GM12873 (cell line): ENCODE data around the gene APEX2.

Experiments used
- TF ChIP-seq, protein P1 (sequence below): IDR thresholded peaks from 2 replicates; pipeline ENCODE4 v1.5.1; 2012; ENCODE audit warnings: low read depth, mild to moderate bottlenecking, moderate library complexity, low read length, control low read depth; ENCODE audit not compliant: insufficient read depth; ENCODE audit errors: missing control alignments

APEX2 gene

DNA sequence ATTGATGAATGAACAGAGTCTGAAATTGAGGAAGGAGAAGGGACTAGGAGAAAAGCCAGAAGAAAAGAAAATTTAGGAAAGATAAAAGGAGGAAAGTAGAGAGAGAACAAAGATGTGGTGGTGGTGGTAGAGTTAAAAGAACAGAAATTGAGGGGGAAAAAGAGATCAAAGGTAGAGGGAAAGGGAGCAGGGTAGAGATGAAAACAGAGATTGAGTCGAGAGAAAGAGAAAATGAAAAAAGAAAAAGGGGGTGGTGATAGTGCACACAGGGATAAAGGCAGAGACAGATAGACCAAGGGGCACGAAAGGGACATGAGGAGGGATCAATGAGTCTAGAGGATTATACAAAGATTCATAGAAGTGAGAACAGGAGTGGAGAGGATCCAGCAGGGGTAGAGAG is 26.7 kb downstream of the APEX2 start:
- TF ChIP-seq, protein P1, sequence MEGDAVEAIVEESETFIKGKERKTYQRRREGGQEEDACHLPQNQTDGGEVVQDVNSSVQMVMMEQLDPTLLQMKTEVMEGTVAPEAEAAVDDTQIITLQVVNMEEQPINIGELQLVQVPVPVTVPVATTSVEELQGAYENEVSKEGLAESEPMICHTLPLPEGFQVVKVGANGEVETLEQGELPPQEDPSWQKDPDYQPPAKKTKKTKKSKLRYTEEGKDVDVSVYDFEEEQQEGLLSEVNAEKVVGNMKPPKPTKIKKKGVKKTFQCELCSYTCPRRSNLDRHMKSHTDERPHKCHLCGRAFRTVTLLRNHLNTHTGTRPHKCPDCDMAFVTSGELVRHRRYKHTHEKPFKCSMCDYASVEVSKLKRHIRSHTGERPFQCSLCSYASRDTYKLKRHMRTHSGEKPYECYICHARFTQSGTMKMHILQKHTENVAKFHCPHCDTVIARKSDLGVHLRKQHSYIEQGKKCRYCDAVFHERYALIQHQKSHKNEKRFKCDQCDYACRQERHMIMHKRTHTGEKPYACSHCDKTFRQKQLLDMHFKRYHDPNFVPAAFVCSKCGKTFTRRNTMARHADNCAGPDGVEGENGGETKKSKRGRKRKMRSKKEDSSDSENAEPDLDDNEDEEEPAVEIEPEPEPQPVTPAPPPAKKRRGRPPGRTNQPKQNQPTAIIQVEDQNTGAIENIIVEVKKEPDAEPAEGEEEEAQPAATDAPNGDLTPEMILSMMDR: no peak

- TF ChIP-seq, protein P1: no peak
These were observed 27.9 kb downstream of the APEX2 start for GRCh38 chrX:55028040-55028439.

GRCh38 chrX:55028611-55029010 is 28.4 kb downstream of the APEX2 start:
- TF ChIP-seq, protein P1: no peak

- TF ChIP-seq, protein P1: no peak
These were observed 29.1 kb downstream of the APEX2 start for GRCh38 chrX:55029291-55029690.

DNA sequence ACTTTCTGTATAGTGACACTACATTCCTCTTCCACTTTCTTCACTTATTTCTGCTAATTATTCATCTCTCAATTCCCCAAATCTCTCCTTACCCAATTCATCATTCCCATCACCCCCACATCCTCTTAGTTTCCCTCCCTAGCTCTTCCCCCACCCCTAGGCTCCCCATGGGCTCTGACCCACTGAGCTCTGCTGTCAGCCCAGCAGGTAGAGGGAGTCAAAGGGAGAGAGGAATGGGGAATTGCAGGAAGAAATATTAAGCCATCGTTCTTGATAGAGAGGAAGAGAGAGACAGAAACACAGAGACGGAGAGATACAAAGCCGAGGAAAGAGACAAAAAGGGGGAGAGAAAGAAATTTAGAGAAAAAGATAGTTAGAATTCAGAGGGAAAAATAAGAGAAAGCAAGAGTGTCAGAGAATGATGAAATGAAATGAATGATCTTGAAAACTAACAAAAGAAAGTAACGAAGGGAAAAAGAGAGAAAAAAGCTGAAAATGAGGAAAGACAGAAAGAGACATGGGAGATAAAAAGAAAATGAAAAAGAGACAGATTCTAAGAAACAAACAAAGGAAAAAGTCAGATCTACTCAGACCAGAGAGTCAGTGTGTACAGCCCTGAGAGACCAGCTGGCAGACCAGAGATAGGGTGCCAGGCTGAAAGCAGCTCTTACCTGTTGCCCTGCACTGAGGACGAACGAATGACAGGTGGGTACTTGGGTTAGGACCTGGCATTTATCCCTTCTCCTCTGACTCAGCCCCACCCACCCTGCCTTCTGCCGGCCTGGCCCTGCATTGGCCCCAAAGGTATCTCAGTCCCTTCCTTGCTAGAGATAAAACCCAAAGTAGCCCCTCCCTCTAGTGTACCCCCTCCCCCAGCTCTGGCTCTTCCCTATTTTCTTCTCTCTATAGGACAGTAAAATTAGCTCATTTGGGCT is 30.4 kb downstream of the APEX2 start, which contains the start of gene ALAS2:
ALAS2 (minus strand) TSS at position 707 of the 935 bp plus-strand sequence. CDS start 4,977 bp downstream, outside the sequence.
- TF ChIP-seq, protein P1: no peak

DNA sequence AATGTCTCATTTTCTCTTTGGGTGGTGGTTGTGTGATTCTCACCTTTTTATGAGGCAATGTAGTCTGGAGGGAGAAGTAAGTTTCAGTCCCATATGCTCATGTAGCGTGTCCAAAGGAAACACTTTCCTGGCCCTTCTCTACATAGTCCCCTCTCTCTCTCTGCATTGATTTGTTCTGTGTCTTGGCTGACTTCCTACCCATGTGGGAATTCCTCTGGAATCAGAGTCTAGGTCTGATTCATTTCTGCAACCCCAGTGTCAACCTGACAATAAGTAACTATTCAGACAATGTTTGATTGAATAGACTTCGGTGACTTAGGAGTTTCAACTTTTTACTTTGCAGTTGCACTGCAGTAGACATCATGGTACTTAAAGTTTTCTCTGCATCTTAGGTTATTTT is 33.3 kb downstream of the APEX2 start:
- TF ChIP-seq, protein P1: no peak

- TF ChIP-seq, protein P1: no peak
These were observed 39.3 kb downstream of the APEX2 start for GRCh38 chrX:55039471-55039870.
